Measurements from ENCODE around the gene AK1. TPM values are rescaled to one million over a fixed set of nuclear protein-coding genes. Genes with fewer than 3 reads are reported as not detected.

AK1 gene
- total and polyA plus RNA-seq, 10 of the 15 experiments (the other 5 are each of a cell fraction or from before 2014, with no cell fraction given) = 0.23 to 3.1 (median 1.8) TPM

- DNase-seq (ENCODE audit: low read depth, low spot score) = no peak
Measured at GRCh38 chr9:127833555-127833954, 43.9 kb downstream of the AK1 start.

More at GRCh38 chr9:127833555-127833954, 43.9 kb downstream of the AK1 start:
- H3K4me3 ChIP-seq = no peak overlapping the region
- no peaks in the 10 kb centered on the region; the same call in 1 of the 2 replicates for H3K4me1 ChIP-seq (ENCODE audit: control insufficient read depth, insufficient read depth, low read length)
- no peaks in the 10 kb centered on the region for H3K79me2 ChIP-seq (ENCODE audit: control insufficient read depth, insufficient read depth, low read length)
- BruUV-seq (replicated peaks) = no TSS peak
- no peaks in the 10 kb centered on the region for H4K20me1 ChIP-seq (ENCODE audit: control insufficient read depth, insufficient read depth)
- no peaks in the 10 kb centered on the region for H3K9me3 ChIP-seq (replicated peaks; ENCODE audit: control insufficient read depth, insufficient read depth, low read length)
- H3K36me3 ChIP-seq (ENCODE audit: control insufficient read depth in 2 of 2, insufficient read depth in 2 of 2, low read length in 1 of 2) = no peaks in the 10 kb centered on the region
- FAIRE-seq = no peak
- POLR2A ChIA-PET = interaction anchor here (0.6 to 0.7 kb wide), 3 partner anchors 9 to 104 kb away, joined by 3 to 6 read pairs (median 4); no protein-coding TSS in a partner anchor
- SMC1A ChIA-PET (ENCODE audit: uncharacterized antibody, unreplicated experiment) = no interaction called here
- TF ChIP-seq HCFC1 (IDR thresholded peaks at IDR 0.05; ENCODE audit: low read length) (no peak), ZBTB40 (IDR thresholded peaks at IDR 0.05; ENCODE audit: borderline replicate concordance) (no peak), NBN (IDR thresholded peaks at IDR 0.05) (no peak), EGR1 (IDR thresholded peaks at IDR 0.05; ENCODE audit: borderline replicate concordance in 1 of 2, low read depth in 2 of 2, low read length in 2 of 2) (no peak), EP300 (IDR thresholded peaks at IDR 0.05; ENCODE audit: borderline replicate concordance in 1 of 2, control insufficient read depth in 1 of 2, low read depth in 2 of 2, low read length in 2 of 2) (no peak), RBBP5 (conservative IDR thresholded peaks at IDR 0.05) (no peak), SRF (IDR thresholded peaks at IDR 0.05; ENCODE audit: low read depth in 2 of 2, low read length in 2 of 2) (no peak), BCL3 (IDR thresholded peaks at IDR 0.05; ENCODE audit: borderline replicate concordance, insufficient read depth, low read depth, low read length, poor library complexity, severe bottlenecking) (no peak), SMAD5 (IDR thresholded peaks at IDR 0.05; ENCODE audit: low read depth) (no peak), BCL11A (IDR thresholded peaks at IDR 0.05; ENCODE audit: low read depth, low read length) (no peak), SKIL (IDR thresholded peaks at IDR 0.05; ENCODE audit: low read depth, poor library complexity, severe bottlenecking) (no peak)
- CTCF ChIA-PET = interaction anchor here (0.6 kb wide), 1 partner anchor 27 kb away, joined by 3 read pairs; no protein-coding TSS in a partner anchor
- H2AFZ ChIP-seq (ENCODE audit: control insufficient read depth, low read depth, low read length) = no peak overlapping the region
- no peak overlapping the region for H3K4me2 ChIP-seq (ENCODE audit: control insufficient read depth, insufficient read depth)
- H3K27me3 ChIP-seq (replicated peaks in 1 of 2; ENCODE audit: control insufficient read depth in 2 of 2, insufficient read depth in 2 of 2, low read length in 1 of 2) = no peaks in the 10 kb centered on the region; a peak in 1 of 4 replicates
- RAD21 ChIA-PET (ENCODE audit: unreplicated experiment) = interaction anchor here (0.8 kb wide), 1 partner anchor 21 kb away, joined by 4 read pairs; the partner anchor contains the start of gene ENG
- H3K27ac ChIP-seq (ENCODE audit: control insufficient read depth, insufficient read depth) = no peak overlapping the region
- WGBS (ENCODE audit: insufficient coverage, insufficient replicate concordance, low lambda C conversion rate, missing lambda C conversion rate) = 0% methylated on average over 1 of the region's 1 CpG
- intact Hi-C loops (cut with micrococcal nuclease; ENCODE audit: unreplicated experiment) = no loop called here
- ATAC-seq = no peak
- in situ Hi-C loops (cut with MboI) = no loop called here
- H3K9ac ChIP-seq (ENCODE audit: control insufficient read depth, insufficient read depth, low read length) = no peak overlapping the region

Data from GM12878 (cell line).